Ovary (tissue), 9 donors: ENCODE measurements around the gene PLBD2. TPM values are rescaled to one million over a fixed set of nuclear protein-coding genes. Genes with fewer than 3 reads are reported as not detected.

Experiments used
- DNase-seq, 5 donors: peaks; one replicate each; pipeline ENCODE4 v3.0.0-alpha.2; 2019 to 2020
- H3K27ac ChIP-seq, 2 donors: fragments of 200-600 bp; one replicate each; pipeline versions ENCODE4 v1.5.1 to v1.8.0; 2019 to 2022
- H3K27me3 ChIP-seq: fragments of 200-600 bp; one replicate; pipeline ENCODE4 v1.8.0; 2022
- H3K36me3 ChIP-seq: fragments of 200-600 bp; sonication (generic); one replicate; pipeline ENCODE4 v1.5.1; 2019
- H3K4me1 ChIP-seq: one replicate; pipeline ENCODE4 v1.8.1; 2013; ENCODE audit warnings: mild to moderate bottlenecking, moderate library complexity; ENCODE audit not compliant: insufficient read depth
- H3K4me3 ChIP-seq: fragments of 200-600 bp; sonication (generic); one replicate; pipeline ENCODE4 v1.5.1; 2017
- H3K9me3 ChIP-seq, 2 donors: fragments of 200-600 bp in 1 of 2; sonication (generic) in 1 of 2; one replicate each; pipeline versions ENCODE4 v1.5.1 to v1.8.1; 2013 to 2019; ENCODE audit warnings: mild to moderate bottlenecking in 1 of 2, moderate library complexity in 1 of 2
- CTCF ChIP-seq, 3 donors: fragments of 450-650 bp in 2 of 3; fragments of 200-600 bp in 1 of 3; IDR thresholded peaks; one replicate each; pipeline versions ENCODE4 v1.5.1 to v1.8.0; 2016 to 2022; ENCODE audit warnings: antibody characterized with exemption in 3 of 3, mild to moderate bottlenecking in 1 of 3
- EP300 ChIP-seq: sonication (generic); formaldehyde crosslinking; IDR thresholded peaks from one replicate; pipeline ENCODE4 v1.6.1; 2017; ENCODE audit warnings: antibody characterized with exemption
- POLR2A ChIP-seq: fragments of 450-650 bp; IDR thresholded peaks from one replicate; pipeline ENCODE4 v1.6.1; 2017; ENCODE audit warnings: antibody characterized with exemption, mild to moderate bottlenecking, moderate library complexity
- WGBS, 3 donors: extraction: QIAGEN DNeasy Blood & Tissue Kit in 1 of 3; methylation state at CpG; one replicate each; pipeline versions ENCODE4 v1.1.5 to v1.1.7; 2013 to 2017; 5-methylcytosine and 5-hydroxymethylcytosine counted together
- intact Hi-C, 4 donors: fragments of 100-400 bp; cut with DNase I; formaldehyde crosslinking; loops; one replicate each; pipeline versions ENCODE4 v1.11.0 to v1.15.1; 2022 to 2023
- polyA plus RNA-seq, 2 donors: library from polyadenylated mRNA; stranded (reverse); fragments of 200-250 nt in 1 of 2; fragments of 350-450 nt in 1 of 2; fragmentation: Illumina TruSeq in 1 of 2; extraction: RNeasy Lipid Tissue Mini Kit (QIAGEN cat#74804) in 1 of 2; gene quantifications; one replicate each; pipeline ENCODE4 v1.2.3, GENCODE V29; 2013 to 2014
- total RNA-seq, 7 donors: library from RNA; depleted of rRNA in 2 of 7; stranded (reverse); fragments of >200 nt in 2 of 7; fragmentation: NEBNext Ultra II Directional in 3 of 7; extraction: Animal tissue kit (Norgen Biotek cat#: 25700) in 3 of 7; gene quantifications; one replicate each; pipeline versions ENCODE4 v1.1.0 to v1.2.4, GENCODE V29; 2016 to 2023
- donor health status: DM: no; HTN: no; CAD: no; lungs with moderate emphysema.
- donor health status: DM: no; HTN: no; CAD: no.
- donor health status: Bipolar disorder and iron deficiency.
- donor health status: DM: yes; HTN: yes; CAD: no.
- donor health status: DM: no; HTN: no; CAD: no.
- donor health status: DM: yes; HTN: yes; CAD: no.

PLBD2 gene
- total and polyA plus RNA-seq, 9 donors = 31.5 to 135 (median 81.9) TPM

GRCh38 chr12:113420996-113421595, 62.7 kb downstream of the PLBD2 start:
- no peaks in the 10 kb centered on the region for H3K27me3 ChIP-seq
- H3K4me3 ChIP-seq = no peak overlapping the region
- H3K36me3 ChIP-seq = no peaks in the 10 kb centered on the region
- H3K27ac ChIP-seq = no peak overlapping the region
- no peaks in the 10 kb centered on the region for H3K9me3 ChIP-seq
- intact Hi-C loops = loop anchor here in 1 of 4 donors (10.0 kb wide), 1 partner anchor 116 kb away; no protein-coding TSS in a partner anchor
- H3K4me1 ChIP-seq = peaks cover 7% of the 10 kb centered on the region
- no peak for DNase-seq
- TF ChIP-seq POLR2A (no peak), EP300 (no peak), CTCF (IDR thresholded peaks at IDR 0.05) (no peak)
- 41 to 65% (median 55%) methylated on average over 2 of the region's 2 CpGs for WGBS, 3 donors

- 0 to 4% (median 1%) methylated on average over 13 of the region's 13 CpGs for WGBS, 3 donors
- DNase-seq = peak; percentile 62 to 71 (median 70)
Measured at GRCh38 chr12:113422030-113422885, 63.9 kb downstream of the PLBD2 start, which contains the start of gene SDSL. SDSL (plus strand) TSS chr12:113422380; CDS start chr12:113427983, 5,603 bp downstream.

GRCh38 chr12:113422886-113423669, 64.7 kb downstream of the PLBD2 start:
- Histone ChIP-seq H3K4me1 (peaks cover 7% of the 10 kb centered on the region), H3K4me3 (peak overlapping the region; percentile 31), H3K9me3 (no peaks in the 10 kb centered on the region), H3K27me3 (no peaks in the 10 kb centered on the region), H3K27ac (no peak overlapping the region), H3K36me3 (no peaks in the 10 kb centered on the region)
- 36 to 50% (median 45%) methylated on average over 6 of the region's 6 CpGs for WGBS, 3 donors
- no peak for TF ChIP-seq EP300
- no peak for TF ChIP-seq POLR2A
- TF ChIP-seq CTCF (IDR thresholded peaks at IDR 0.05) = no peak
- no peak for DNase-seq
- intact Hi-C loops = loop anchor here in 1 of 4 donors (10.0 kb wide), 1 partner anchor 118 kb away; no protein-coding TSS in a partner anchor

More at GRCh38 chr12:113422030-113422885, 63.9 kb downstream of the PLBD2 start, which contains the start of gene SDSL:
- Histone ChIP-seq H3K4me1 (peaks cover 7% of the 10 kb centered on the region), H3K9me3 (no peaks in the 10 kb centered on the region), H3K27me3 (no peaks in the 10 kb centered on the region), H3K4me3 (peak within 1 kb of the TSS; percentile 31), H3K36me3 (no peaks in the 10 kb centered on the region), H3K27ac (peak within 1 kb of the TSS in 1 of 2 donors; percentile 46)
- TF ChIP-seq POLR2A (no peak), EP300 (no peak), CTCF (IDR thresholded peaks at IDR 0.05) (no peak)
- intact Hi-C loops = loop anchor here in 1 of 4 donors (10.0 kb wide), 1 partner anchor 117 kb away; no protein-coding TSS in a partner anchor

- Histone ChIP-seq H3K4me3 (no peak overlapping the region), H3K9me3 (no peaks in the 10 kb centered on the region), H3K27ac (no peak overlapping the region), H3K4me1 (peaks cover 7% of the 10 kb centered on the region), H3K36me3 (no peaks in the 10 kb centered on the region), H3K27me3 (no peaks in the 10 kb centered on the region)
- DNase-seq = no peak
- WGBS, 3 donors = 86 to 95% (median 87%) methylated on average over 1 of the region's 1 CpG
- intact Hi-C loops = loop anchor here in 1 of 4 donors (10.0 kb wide), 1 partner anchor 120 kb away; no protein-coding TSS in a partner anchor
- no peak for TF ChIP-seq EP300
- TF ChIP-seq POLR2A = no peak
- TF ChIP-seq CTCF (IDR thresholded peaks at IDR 0.05) = no peak
Measured at GRCh38 chr12:113424456-113424855, 66.1 kb downstream of the PLBD2 start.
